AG09309 (cell line): ENCODE measurements around the gene SMIM26.

Source experiments
- DNase-seq: peaks from one replicate; pipeline ENCODE4 v3.0.0-alpha.2; 2010; ENCODE audit warnings: low read depth
- H3K4me3 ChIP-seq: 2 replicates; pipeline ENCODE4 v1.5.1; 2011; ENCODE audit warnings: mild to moderate bottlenecking, low read depth, low read length, moderate library complexity; ENCODE audit not compliant: control insufficient read depth
- TF ChIP-seq, protein P1 (sequence below): IDR thresholded peaks from 2 replicates; pipeline ENCODE4 v1.5.1; 2011; ENCODE audit warnings: mild to moderate bottlenecking, low read depth, low read length, inconsistent platforms; ENCODE audit not compliant: insufficient read depth, control insufficient read depth; ENCODE audit errors: missing control alignments

SMIM26 gene

GRCh38 chr20:18529041-18529440 lies 38.2 kb upstream of the SMIM26 start:
- TF ChIP-seq, protein P1, sequence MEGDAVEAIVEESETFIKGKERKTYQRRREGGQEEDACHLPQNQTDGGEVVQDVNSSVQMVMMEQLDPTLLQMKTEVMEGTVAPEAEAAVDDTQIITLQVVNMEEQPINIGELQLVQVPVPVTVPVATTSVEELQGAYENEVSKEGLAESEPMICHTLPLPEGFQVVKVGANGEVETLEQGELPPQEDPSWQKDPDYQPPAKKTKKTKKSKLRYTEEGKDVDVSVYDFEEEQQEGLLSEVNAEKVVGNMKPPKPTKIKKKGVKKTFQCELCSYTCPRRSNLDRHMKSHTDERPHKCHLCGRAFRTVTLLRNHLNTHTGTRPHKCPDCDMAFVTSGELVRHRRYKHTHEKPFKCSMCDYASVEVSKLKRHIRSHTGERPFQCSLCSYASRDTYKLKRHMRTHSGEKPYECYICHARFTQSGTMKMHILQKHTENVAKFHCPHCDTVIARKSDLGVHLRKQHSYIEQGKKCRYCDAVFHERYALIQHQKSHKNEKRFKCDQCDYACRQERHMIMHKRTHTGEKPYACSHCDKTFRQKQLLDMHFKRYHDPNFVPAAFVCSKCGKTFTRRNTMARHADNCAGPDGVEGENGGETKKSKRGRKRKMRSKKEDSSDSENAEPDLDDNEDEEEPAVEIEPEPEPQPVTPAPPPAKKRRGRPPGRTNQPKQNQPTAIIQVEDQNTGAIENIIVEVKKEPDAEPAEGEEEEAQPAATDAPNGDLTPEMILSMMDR = no peak
- DNase-seq = no peak
- no peak overlapping the region for H3K4me3 ChIP-seq

GRCh38 chr20:18532626-18533025 lies 34.6 kb upstream of the SMIM26 start:
- TF ChIP-seq, protein P1 = no peak
- DNase-seq = no peak
- no peak overlapping the region for H3K4me3 ChIP-seq

- TF ChIP-seq, protein P1 = no peak
- no peak for DNase-seq
- H3K4me3 ChIP-seq = no peak overlapping the region
Measured at GRCh38 chr20:18533491-18533890, 33.7 kb upstream of the SMIM26 start.

- TF ChIP-seq, protein P1 = no peak
- no peak overlapping the region for H3K4me3 ChIP-seq
- DNase-seq = no peak
Measured at GRCh38 chr20:18533978-18534644, 33.1 kb upstream of the SMIM26 start.

- TF ChIP-seq, protein P1 = no peak
- no peak overlapping the region for H3K4me3 ChIP-seq
- DNase-seq = no peak
Measured at GRCh38 chr20:18537651-18538050, 29.6 kb upstream of the SMIM26 start.

- H3K4me3 ChIP-seq = no peak overlapping the region
- DNase-seq = no peak
- TF ChIP-seq, protein P1 = no peak
Measured at GRCh38 chr20:18541741-18542140, 25.5 kb upstream of the SMIM26 start.
